HCT116 (cell line): Measurements from ENCODE around the gene CST11. TPM values are rescaled to one million over a fixed set of nuclear protein-coding genes. Genes with fewer than 3 reads are reported as not detected.

Experiments used
- ATAC-seq: fragments of 200-7000 bp; cut with Tn5 transposase; 2 replicates; pipeline ENCODE4 v1.9.1; 2020; ENCODE audit warnings: mild to moderate bottlenecking, moderate library complexity
- BruUV-seq: library from RNA; stranded (reverse); fragments of 400-500 nt; replicated peaks from 2 replicates; lab custom pipeline; 2021; lab: Mats Ljungman, UMichigan
- CTCF ChIA-PET: fragments of 300-600 bp; sonication (Branson Sonifier 250); formaldehyde crosslinking; loops from one replicate; lab custom pipeline; 2021; ENCODE audit warnings: antibody characterized with exemption; lab: Charles Lee
- POLR2A ChIA-PET: fragments of 300-600, 350-600 bp; sonication (Branson Sonifier 250); formaldehyde crosslinking; loops from one replicate; lab custom pipeline; 2021; ENCODE audit warnings: antibody characterized with exemption; lab: Charles Lee
- RAD21 ChIA-PET, 2 experiments: fragments of 300-600 bp; sonication (Branson Sonifier 250); formaldehyde crosslinking; loops; one replicate each; lab custom pipeline; 2023; ENCODE audit warnings: low total read pairs in 2 of 2; ENCODE audit not compliant: uncharacterized antibody in 2 of 2, unreplicated experiment in 2 of 2, low non-redundant PET in 1 of 2; lab: Charles Lee
- DNase-seq: peaks from one replicate; pipeline ENCODE4 v3.0.0-alpha.2; 2010; ENCODE audit warnings: low read depth, low spot score
- H2AFZ ChIP-seq: fragments of 200-600 bp; shearing (Covaris generic), sonication (generic); 2 replicates; pipeline ENCODE4 v1.6.1; 2017; ENCODE audit warnings: low read depth, mixed run types, mixed read lengths, antibody characterized with exemption, low read length; ENCODE audit not compliant: poor library complexity, severe bottlenecking
- H3K27ac ChIP-seq: 2 replicates; pipeline ENCODE4 v1.5.1; 2012; ENCODE audit warnings: low read depth, low read length
- H3K27me3 ChIP-seq: fragments of 200-600 bp; sonication (generic); 2 replicates; pipeline ENCODE4 v1.6.1; 2016; ENCODE audit warnings: mixed run types, low read length, mixed read lengths; ENCODE audit not compliant: insufficient read depth
- H3K36me3 ChIP-seq, 2 experiments: fragments of 200-500 bp in 1 of 2; fragments of 200-600 bp in 1 of 2; sonication (Bioruptor generic) in 1 of 2; sonication (generic) in 1 of 2; 2 replicates each; pipeline versions ENCODE4 v1.5.1 to v1.6.1; 2014 to 2016; ENCODE audit warnings: low read length in 2 of 2, inconsistent platforms in 1 of 2, mixed read lengths in 1 of 2, mixed run types in 1 of 2; ENCODE audit not compliant: insufficient read depth in 2 of 2, control insufficient read depth in 1 of 2
- H3K4me1 ChIP-seq, 2 experiments: fragments of 200-600 bp in 1 of 2; sonication (generic) in 1 of 2; 2 replicates each; pipeline versions ENCODE4 v1.5.1 to v1.6.1; 2012 to 2017; ENCODE audit warnings: low read length in 2 of 2, inconsistent platforms in 1 of 2, mild to moderate bottlenecking in 1 of 2, mixed read lengths in 1 of 2, mixed run types in 1 of 2, moderate library complexity in 1 of 2; ENCODE audit not compliant: insufficient read depth in 2 of 2, control insufficient read depth in 1 of 2
- H3K4me2 ChIP-seq: fragments of 200-600 bp; sonication (generic); 2 replicates; pipeline ENCODE4 v1.6.1; 2017; ENCODE audit warnings: mixed run types, low read length, mixed read lengths
- H3K4me3 ChIP-seq, 2 experiments: fragments of 200-600 bp in 1 of 2; sonication (generic) in 1 of 2; replicated peaks in 1 of 2; 2 replicates each; pipeline ENCODE4 v1.5.1; 2011 to 2016; ENCODE audit warnings: low read length in 2 of 2, control low read depth in 1 of 2, low read depth in 1 of 2, mild to moderate bottlenecking in 1 of 2, mixed read lengths in 1 of 2, mixed run types in 1 of 2
- H3K79me2 ChIP-seq: fragments of 200-600 bp; sonication (generic); 2 replicates; pipeline ENCODE4 v1.6.1; 2017; ENCODE audit warnings: mild to moderate bottlenecking, mixed run types, low read length, moderate library complexity, mixed read lengths; ENCODE audit not compliant: insufficient read depth
- H3K9ac ChIP-seq: fragments of 200-600 bp; sonication (generic); 2 replicates; pipeline ENCODE4 v1.6.1; 2016; ENCODE audit warnings: low read length, mixed read lengths
- H3K9me2 ChIP-seq: fragments of 200-600 bp; sonication (generic), shearing (Covaris generic); 2 replicates; pipeline ENCODE4 v1.6.1; 2017; ENCODE audit warnings: mixed run types, mild to moderate bottlenecking, moderate library complexity; ENCODE audit not compliant: insufficient read depth
- H3K9me3 ChIP-seq, 2 experiments: fragments of 200-500 bp in 1 of 2; fragments of 200-600 bp in 1 of 2; sonication (Bioruptor generic) in 1 of 2; sonication (generic) in 1 of 2; 2 replicates each; pipeline ENCODE4 v1.6.1; 2014 to 2017; ENCODE audit warnings: low read length in 2 of 2, mixed read lengths in 2 of 2, inconsistent platforms in 1 of 2, low read depth in 1 of 2, mild to moderate bottlenecking in 1 of 2, mixed run types in 1 of 2, moderate library complexity in 1 of 2; ENCODE audit not compliant: control insufficient read depth in 1 of 2, insufficient read depth in 1 of 2
- H4K20me1 ChIP-seq: fragments of 200-600 bp; sonication (generic), shearing (Covaris generic); 2 replicates; pipeline ENCODE4 v1.6.1; 2017; ENCODE audit warnings: mixed run types, mild to moderate bottlenecking, moderate library complexity; ENCODE audit not compliant: insufficient read depth
- ATF3 ChIP-seq: IDR thresholded peaks from 2 replicates; pipeline ENCODE4 v1.6.1; 2012
- ELF1 ChIP-seq: IDR thresholded peaks from 2 replicates; pipeline ENCODE4 v1.6.1; 2012; ENCODE audit warnings: low read depth, borderline replicate concordance
- EZH2 ChIP-seq: fragments of 200-600 bp; sonication (generic); IDR thresholded peaks from 2 replicates; pipeline ENCODE4 v1.6.1; 2017; ENCODE audit warnings: antibody characterized with exemption, mixed run types
- EZH2phosphoT487 ChIP-seq: fragments of 200-600 bp; IDR thresholded peaks from 2 replicates; pipeline ENCODE4 v1.6.1; 2018; ENCODE audit warnings: antibody characterized with exemption, borderline replicate concordance
- FOSL1 ChIP-seq: IDR thresholded peaks from 2 replicates; pipeline ENCODE4 v1.6.1; 2012; ENCODE audit warnings: low read depth
- JUND ChIP-seq: IDR thresholded peaks from 2 replicates; pipeline ENCODE4 v1.6.1; 2012
- POLR2A ChIP-seq: IDR thresholded peaks from 2 replicates; pipeline ENCODE4 v1.7.0; 2011; ENCODE audit warnings: borderline replicate concordance; ENCODE audit not compliant: insufficient read depth, insufficient read length; ENCODE audit errors: extremely low read depth
- POLR2AphosphoS5 ChIP-seq: IDR thresholded peaks from 2 replicates; pipeline ENCODE4 v1.6.1; 2011; ENCODE audit warnings: mild to moderate bottlenecking, low read depth, low read length, moderate library complexity
- REST ChIP-seq: IDR thresholded peaks from 2 replicates; pipeline ENCODE4 v1.6.1; 2012; ENCODE audit warnings: low read depth
- SIN3A ChIP-seq: IDR thresholded peaks from 2 replicates; pipeline ENCODE4 v1.6.1; 2012; ENCODE audit warnings: low read depth
- SP1 ChIP-seq: IDR thresholded peaks from 2 replicates; pipeline ENCODE4 v1.6.1; 2012; ENCODE audit warnings: low read depth
- SRF ChIP-seq: IDR thresholded peaks from 2 replicates; pipeline ENCODE4 v1.6.1; 2012; ENCODE audit warnings: low read depth
- YY1 ChIP-seq: IDR thresholded peaks from 2 replicates; pipeline ENCODE4 v1.6.1; 2011; ENCODE audit warnings: low read length, low read depth, moderate library complexity, mild to moderate bottlenecking; ENCODE audit not compliant: insufficient replicate concordance; ENCODE audit errors: extremely low read depth
- intact Hi-C: fragments of 100-400 bp; cut with micrococcal nuclease; formaldehyde crosslinking; loops from 2 replicates; pipeline ENCODE4 v1.10.0; 2022
- total RNA-seq: library from RNA; stranded (reverse); gene quantifications from one replicate; pipeline ENCODE4 v1.2.1, GENCODE V29; 2021; ENCODE audit not compliant: unreplicated experiment
- TF ChIP-seq, protein P1 (sequence below): IDR thresholded peaks from 2 replicates; pipeline ENCODE4 v1.6.1; 2011; ENCODE audit warnings: mild to moderate bottlenecking, low read length, moderate library complexity; ENCODE audit not compliant: insufficient replicate concordance; ENCODE audit errors: extremely low read depth

CST11 gene
- total RNA-seq, 1 experiment from 2014 or later = not detected

GRCh38 chr20:23479043-23479442 lies 26.4 kb upstream of the CST11 start:
- Histone ChIP-seq H3K4me3 (no peak overlapping the region), H3K27me3 (peaks cover 26% of the 10 kb centered on the region), H3K4me1 (no peaks in the 10 kb centered on the region), H3K4me2 (no peak overlapping the region), H2AFZ (no peak overlapping the region), H3K27ac (no peak overlapping the region), H3K79me2 (no peaks in the 10 kb centered on the region), H3K9me3 (no peaks in the 10 kb centered on the region), H4K20me1 (no peaks in the 10 kb centered on the region), H3K9ac (no peak overlapping the region), H3K36me3 (no peaks in the 10 kb centered on the region), H3K9me2 (no peaks in the 10 kb centered on the region)
- intact Hi-C loops = no loop called here
- ChIA-PET RAD21 (no interaction called here), CTCF (no interaction called here), POLR2A (no interaction called here)
- BruUV-seq = no TSS peak
- DNase-seq = no peak
- TF ChIP-seq ATF3 = no peak
- no peak for TF ChIP-seq FOSL1
- no peak for TF ChIP-seq ELF1
- TF ChIP-seq YY1 = no peak
- TF ChIP-seq POLR2A = no peak
- TF ChIP-seq POLR2AphosphoS5 = no peak
- no peak for TF ChIP-seq EZH2
- TF ChIP-seq SRF = no peak
- TF ChIP-seq SP1 = no peak
- TF ChIP-seq SIN3A = no peak
- TF ChIP-seq JUND = no peak
- TF ChIP-seq, protein P1, sequence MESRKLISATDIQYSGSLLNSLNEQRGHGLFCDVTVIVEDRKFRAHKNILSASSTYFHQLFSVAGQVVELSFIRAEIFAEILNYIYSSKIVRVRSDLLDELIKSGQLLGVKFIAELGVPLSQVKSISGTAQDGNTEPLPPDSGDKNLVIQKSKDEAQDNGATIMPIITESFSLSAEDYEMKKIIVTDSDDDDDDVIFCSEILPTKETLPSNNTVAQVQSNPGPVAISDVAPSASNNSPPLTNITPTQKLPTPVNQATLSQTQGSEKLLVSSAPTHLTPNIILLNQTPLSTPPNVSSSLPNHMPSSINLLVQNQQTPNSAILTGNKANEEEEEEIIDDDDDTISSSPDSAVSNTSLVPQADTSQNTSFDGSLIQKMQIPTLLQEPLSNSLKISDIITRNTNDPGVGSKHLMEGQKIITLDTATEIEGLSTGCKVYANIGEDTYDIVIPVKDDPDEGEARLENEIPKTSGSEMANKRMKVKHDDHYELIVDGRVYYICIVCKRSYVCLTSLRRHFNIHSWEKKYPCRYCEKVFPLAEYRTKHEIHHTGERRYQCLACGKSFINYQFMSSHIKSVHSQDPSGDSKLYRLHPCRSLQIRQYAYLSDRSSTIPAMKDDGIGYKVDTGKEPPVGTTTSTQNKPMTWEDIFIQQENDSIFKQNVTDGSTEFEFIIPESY = no peak
- no peak for TF ChIP-seq REST
- TF ChIP-seq EZH2phosphoT487 = no peak
- ATAC-seq = no peak
